T-cell (primary cell): ENCODE results near the gene ATOX1. TPM values are rescaled to one million over a fixed set of nuclear protein-coding genes. Genes with fewer than 3 reads are reported as not detected.
"Not testable (repeated sequence)": the region's sequence is repeated elsewhere in the genome, so short reads cannot be mapped to it uniquely, and the experiment has no call there.

ENCODE experiments used
- ATAC-seq, 4 experiments: fragments of 200-7000 bp in 3 of 4; fragments of 150-1000 bp in 1 of 4; cut with Tn5 transposase; replicated peaks in 1 of 4; 1 replicate in 3 of 4; 2 replicates in 1 of 4; pipeline ENCODE4 v1.10.0; 2021; ENCODE audit warnings: moderate library complexity in 3 of 4, mild to moderate bottlenecking in 2 of 4, moderate number of reproducible peaks in 1 of 4
- CTCF ChIA-PET, 2 donors: fragments of 300-600 bp; sonication (Branson Sonifier 250); formaldehyde crosslinking; loops; one replicate each; lab custom pipeline; 2022; ENCODE audit warnings: antibody characterized with exemption in 2 of 2; lab: Charles Lee
- POLR2A ChIA-PET, 2 donors: fragments of 300-600 bp; sonication (Branson Sonifier 250); formaldehyde crosslinking; loops; one replicate each; lab custom pipeline; 2022; ENCODE audit warnings: antibody characterized with exemption in 2 of 2; lab: Charles Lee
- DNase-seq, 35 experiments: peaks; one replicate each; pipeline versions ENCODE4 v3.0.0 to v3.0.0-alpha.2; 2013 to 2023
- H3K27ac ChIP-seq: one replicate; pipeline ENCODE4 v1.5.1; 2013; ENCODE audit warnings: low read length
- H3K27me3 ChIP-seq, 2 experiments: replicated peaks in 1 of 2; 1 replicate in 1 of 2; 2 replicates in 1 of 2; pipeline versions ENCODE4 v1.6.1 to v1.7.0; 2013; ENCODE audit warnings: low read length in 1 of 2, mixed read lengths in 1 of 2; ENCODE audit not compliant: control insufficient read depth in 2 of 2, insufficient read depth in 2 of 2; ENCODE audit errors: extremely low read depth in 1 of 2
- H3K36me3 ChIP-seq, 2 donors: 1 replicate in 1 of 2; 2 replicates in 1 of 2; pipeline versions ENCODE4 v1.6.1 to v1.7.0; 2013; ENCODE audit warnings: low read length in 1 of 2; ENCODE audit not compliant: control insufficient read depth in 2 of 2, insufficient read depth in 1 of 2; ENCODE audit errors: extremely low read depth in 1 of 2
- H3K4me1 ChIP-seq, 2 experiments: 1 replicate in 1 of 2; 2 replicates in 1 of 2; pipeline versions ENCODE4 v1.6.1 to v1.7.0; 2013; ENCODE audit warnings: low read length in 2 of 2, mixed read lengths in 1 of 2; ENCODE audit not compliant: insufficient read depth in 2 of 2, control insufficient read depth in 1 of 2; ENCODE audit errors: extremely low read depth in 1 of 2
- H3K4me3 ChIP-seq, 2 donors: 1 replicate in 1 of 2; 2 replicates in 1 of 2; pipeline versions ENCODE4 v1.5.1 to v1.7.0; 2013; ENCODE audit warnings: mild to moderate bottlenecking in 2 of 2, low read length in 1 of 2, moderate library complexity in 1 of 2; ENCODE audit not compliant: control insufficient read depth in 1 of 2; ENCODE audit errors: extremely low read depth in 1 of 2
- H3K9me3 ChIP-seq: 2 replicates; pipeline ENCODE4 v1.7.0; 2013
- H3K27ac Mint-ChIP-seq, 2 donors: one replicate each; pipeline ENCODE4 v1.8.0; 2020 to 2021; ENCODE audit warnings: mild to moderate bottlenecking in 2 of 2, mixed read lengths in 2 of 2
- H3K27me3 Mint-ChIP-seq, 2 donors: one replicate each; pipeline ENCODE4 v1.8.0; 2021 to 2022; ENCODE audit warnings: mixed read lengths in 2 of 2
- H3K36me3 Mint-ChIP-seq: one replicate; pipeline ENCODE4 v1.8.0; 2021; ENCODE audit warnings: mixed read lengths
- H3K4me1 Mint-ChIP-seq, 3 donors: one replicate each; pipeline ENCODE4 v1.8.0; 2020 to 2022; ENCODE audit warnings: mixed read lengths in 3 of 3, mild to moderate bottlenecking in 1 of 3
- H3K4me3 Mint-ChIP-seq, 3 donors: one replicate each; pipeline ENCODE4 v1.8.0; 2020 to 2022; ENCODE audit warnings: mild to moderate bottlenecking in 3 of 3, mixed read lengths in 3 of 3, moderate library complexity in 3 of 3
- H3K9me3 Mint-ChIP-seq, 3 donors: one replicate each; pipeline ENCODE4 v1.8.0; 2020 to 2022; ENCODE audit warnings: mixed read lengths in 3 of 3
- WGBS: methylation state at CpG from one replicate; pipeline ENCODE4 v1.1.5; 2013; ENCODE audit warnings: missing lambda C conversion rate; ENCODE audit not compliant: insufficient coverage; 5-methylcytosine and 5-hydroxymethylcytosine counted together
- total RNA-seq, 35 experiments: library from RNA in 6 of 35; stranded (reverse) in 6 of 35; fragments of 120-200 nt in 1 of 35; gene quantifications; one replicate each; pipeline versions ENCODE4 v1.2.1 to v1.2.4 and lab custom pipeline; 2013 to 2026

The ATOX1 gene
- total RNA-seq, 5 donors from 2014 or later (not counting 1 experiment from before 2014, with no cell fraction given): 21.4 to 33.8 (median 30.9) TPM

DNA sequence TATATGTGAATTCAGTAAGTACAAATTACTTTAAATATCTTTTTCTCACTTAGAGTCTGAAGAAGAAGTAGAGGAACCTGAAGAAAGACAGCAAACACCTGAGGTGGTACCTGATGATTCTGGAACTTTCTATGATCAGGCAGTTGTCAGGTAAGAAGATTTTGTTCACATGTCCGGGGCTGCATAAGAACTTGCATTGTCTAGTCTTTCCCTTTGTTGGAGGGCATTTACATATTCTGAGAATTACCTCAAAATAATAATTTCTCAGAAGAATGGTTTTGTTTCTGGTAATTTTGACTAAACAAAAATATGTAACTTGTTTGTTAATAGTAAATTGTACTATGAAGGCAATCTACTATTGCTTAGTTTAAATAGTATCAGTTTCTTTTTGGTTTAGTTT, 37.0 kb upstream of the ATOX1 start:
- ATAC-seq: no peak
- H3K27ac ChIP-seq: no peak overlapping the region

DNA sequence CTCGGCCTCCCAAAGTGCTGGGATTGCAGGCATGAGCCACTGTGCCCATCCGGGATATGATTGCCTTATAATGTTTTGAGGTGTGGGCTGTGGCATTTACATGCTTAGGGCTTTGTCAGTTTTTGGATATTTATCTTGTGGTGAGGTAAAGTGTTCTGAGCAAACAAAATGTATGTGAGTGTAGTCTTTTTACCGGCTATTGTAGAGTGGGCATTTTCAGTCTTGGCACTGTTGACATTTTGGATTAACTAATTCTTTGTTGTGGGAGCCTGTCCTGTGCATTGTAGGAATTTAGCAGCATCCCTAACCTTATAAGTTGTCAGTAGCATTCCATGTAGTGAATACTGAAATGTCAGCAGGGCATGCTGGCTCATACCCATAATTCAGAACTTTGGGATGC, 34.9 kb upstream of the ATOX1 start:
- DNase-seq: no peak
- H3K9me3 Mint-ChIP-seq: no peaks in the 10 kb centered on the region
- no peak for ATAC-seq
- 92% methylated on average over 3 of the region's 3 CpGs for WGBS
- Histone ChIP-seq H3K36me3 (peaks cover 12 to 92% of the 10 kb centered on the region in 2 donors), H3K27me3 (no peaks in the 10 kb centered on the region), H3K9me3 (no peaks in the 10 kb centered on the region), H3K27ac (no peak overlapping the region), H3K4me3 (no peak overlapping the region), H3K4me1 (no peaks in the 10 kb centered on the region)
- H3K4me1 Mint-ChIP-seq: peaks cover 36 to 39% (median 37%) of the 10 kb centered on the region in 3 donors
- CTCF ChIA-PET: no interaction called here
- no peaks in the 10 kb centered on the region for H3K27me3 Mint-ChIP-seq
- H3K36me3 Mint-ChIP-seq: peaks cover 67% of the 10 kb centered on the region
- no peak overlapping the region for H3K27ac Mint-ChIP-seq
- POLR2A ChIA-PET: no interaction called here
- no peak overlapping the region for H3K4me3 Mint-ChIP-seq

More for the DNA sequence above, 37.0 kb upstream of the ATOX1 start:
- DNase-seq: no peak
- H3K27ac Mint-ChIP-seq: no peak overlapping the region
- no CpG with 5 or more reads among the region's 1 CpG for WGBS
- Histone ChIP-seq H3K36me3 (peaks cover 11 to 92% of the 10 kb centered on the region in 2 donors), H3K4me3 (no peak overlapping the region), H3K27me3 (no peaks in the 10 kb centered on the region), H3K9me3 (no peaks in the 10 kb centered on the region), H3K4me1 (no peaks in the 10 kb centered on the region)
- H3K4me1 Mint-ChIP-seq: peaks cover 35 to 36% (median 36%) of the 10 kb centered on the region in 3 donors
- ChIA-PET POLR2A (no interaction called here), CTCF (no interaction called here)
- H3K36me3 Mint-ChIP-seq: peaks cover 65% of the 10 kb centered on the region
- H3K4me3 Mint-ChIP-seq: no peak overlapping the region
- H3K9me3 Mint-ChIP-seq: no peaks in the 10 kb centered on the region
- no peaks in the 10 kb centered on the region for H3K27me3 Mint-ChIP-seq

DNA sequence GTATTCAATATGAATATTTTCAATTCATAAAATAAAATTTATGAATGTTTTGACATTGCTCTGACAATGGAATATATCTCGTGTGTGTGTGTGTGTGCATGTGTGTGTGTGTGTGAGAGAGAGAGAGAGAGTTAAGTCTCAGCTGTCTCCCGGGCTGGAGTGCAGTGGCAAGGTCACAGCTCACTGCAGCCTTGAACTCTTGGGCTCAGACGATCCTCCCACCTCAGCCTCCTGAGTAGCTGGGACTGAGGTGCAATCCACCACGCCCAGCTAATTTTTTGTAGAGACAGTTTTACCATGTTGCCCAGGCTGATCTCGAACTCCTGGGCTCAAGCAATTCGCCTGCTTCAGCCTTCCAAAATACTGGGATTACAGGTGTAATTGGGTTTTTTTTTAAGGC, 29.4 kb upstream of the ATOX1 start:
- POLR2A ChIA-PET: no interaction called here
- CTCF ChIA-PET: interaction anchor here (0.6 to 1.2 kb wide), 2 partner anchors 11 to 35 kb away, joined by 3 read pairs; no protein-coding TSS in a partner anchor
- peaks cover 11 to 55% of the 10 kb centered on the region in 2 donors for H3K36me3 ChIP-seq

DNA sequence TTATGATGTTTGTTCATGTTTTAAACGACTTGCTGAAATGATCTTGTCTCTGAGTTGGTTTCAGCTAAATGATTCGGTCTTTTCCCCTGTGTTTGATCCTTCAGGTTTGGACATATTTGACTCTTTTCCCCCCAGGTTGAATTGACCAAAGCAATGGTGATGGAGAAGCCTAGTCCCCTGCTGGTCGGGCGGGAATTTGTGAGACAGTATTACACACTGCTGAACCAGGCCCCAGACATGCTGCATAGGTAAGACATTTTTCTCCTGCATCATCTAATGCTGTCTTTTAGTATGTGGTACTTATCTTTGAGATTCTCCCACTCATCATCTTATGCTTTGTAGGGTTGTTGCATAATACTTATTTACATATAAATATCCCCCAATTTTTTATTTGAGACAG, 28.0 kb upstream of the ATOX1 start:
- Mint-ChIP-seq H3K27me3 (no peaks in the 10 kb centered on the region), H3K4me1 (peaks cover 54 to 59% (median 58%) of the 10 kb centered on the region in 3 donors), H3K36me3 (peaks cover 36% of the 10 kb centered on the region), H3K9me3 (no peaks in the 10 kb centered on the region), H3K4me3 (no peak overlapping the region), H3K27ac (peak overlapping the region in 1 of 2 donors; percentile 67)
- DNase-seq (no peak), ATAC-seq (no peak)
- Histone ChIP-seq H3K27me3 (no peaks in the 10 kb centered on the region), H3K27ac (no peak overlapping the region), H3K9me3 (no peaks in the 10 kb centered on the region), H3K4me3 (no peak overlapping the region), H3K36me3 (peaks cover 6 to 43% of the 10 kb centered on the region in 2 donors), H3K4me1 (peaks cover 11 to 16% of the 10 kb centered on the region in 2 experiments)
- ChIA-PET POLR2A (interaction anchor here in 1 of 2 donors (1.3 kb wide), 1 partner anchor 13 kb away, joined by 8 read pairs; no protein-coding TSS in a partner anchor), CTCF (no interaction called here)
- WGBS: 73% methylated on average over 2 of the region's 4 CpGs

More for the DNA sequence above, 29.4 kb upstream of the ATOX1 start:
- no peak overlapping the region for H3K4me3 Mint-ChIP-seq
- no peaks in the 10 kb centered on the region for H3K9me3 Mint-ChIP-seq
- Histone ChIP-seq H3K4me3 (no peak overlapping the region), H3K4me1 (peaks cover 6 to 16% of the 10 kb centered on the region in 2 experiments), H3K9me3 (no peaks in the 10 kb centered on the region), H3K27ac (no peak overlapping the region), H3K27me3 (no peaks in the 10 kb centered on the region)
- ATAC-seq: no peak
- no peak overlapping the region for H3K27ac Mint-ChIP-seq
- WGBS: 83% methylated on average over 1 of the region's 6 CpGs
- no peak for DNase-seq
- peaks cover 44% of the 10 kb centered on the region for H3K36me3 Mint-ChIP-seq
- H3K4me1 Mint-ChIP-seq: peaks cover 45 to 54% (median 51%) of the 10 kb centered on the region in 3 donors
- H3K27me3 Mint-ChIP-seq: no peaks in the 10 kb centered on the region

DNA sequence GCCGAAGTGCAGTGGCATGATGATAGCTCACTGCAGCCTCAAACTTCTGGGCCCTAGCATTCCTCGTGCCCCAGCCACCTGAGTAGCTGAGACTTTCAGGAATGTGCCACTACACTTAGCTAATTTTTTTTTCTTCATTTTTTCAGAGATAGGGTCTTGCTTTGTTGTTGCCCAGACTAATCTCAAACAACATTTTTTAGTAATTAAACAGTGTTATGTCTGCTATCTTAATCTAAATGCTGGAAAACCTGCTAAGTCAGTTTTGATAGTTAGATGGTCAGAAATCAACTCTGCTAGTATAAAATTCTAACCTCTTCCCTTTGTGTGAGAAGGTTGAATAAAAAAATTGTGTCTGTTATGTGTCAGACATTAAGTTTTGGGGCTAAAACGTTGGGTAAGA, 25.7 kb upstream of the ATOX1 start:
- H3K4me3 Mint-ChIP-seq: peak overlapping the region in 1 of 3 donors; percentile 41

DNA sequence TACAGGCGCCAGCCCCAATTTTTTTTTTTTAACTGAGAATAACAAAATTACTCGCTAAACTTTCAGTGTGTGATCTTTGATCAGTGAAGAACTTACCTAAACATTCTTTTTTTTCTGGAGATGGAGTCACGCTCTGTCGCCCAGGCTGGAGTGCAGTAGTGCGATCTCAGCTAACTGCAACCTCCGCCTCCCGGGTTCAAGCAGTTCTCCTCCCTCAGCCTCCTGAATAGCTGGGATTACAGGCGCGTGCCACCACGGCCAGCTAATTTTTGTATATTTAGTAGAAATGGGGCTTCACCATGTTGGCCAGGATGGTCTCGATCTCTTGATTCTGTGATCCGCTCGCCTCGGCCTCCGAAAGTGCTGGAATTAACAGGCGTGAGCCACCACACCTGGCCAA, 25.2 kb upstream of the ATOX1 start:
- peak overlapping the region in 1 of 3 donors; percentile 41 for H3K4me3 Mint-ChIP-seq
- peaks cover 73 to 79% (median 74%) of the 10 kb centered on the region in 3 donors for H3K4me1 Mint-ChIP-seq

More for the DNA sequence above, 25.7 kb upstream of the ATOX1 start:
- no peaks in the 10 kb centered on the region for H3K9me3 ChIP-seq
- Mint-ChIP-seq H3K36me3 (peaks cover 16% of the 10 kb centered on the region), H3K9me3 (no peaks in the 10 kb centered on the region), H3K27ac (no peak overlapping the region), H3K4me1 (peaks cover 68 to 74% (median 69%) of the 10 kb centered on the region in 3 donors), H3K27me3 (no peaks in the 10 kb centered on the region)
- WGBS: 60% methylated on average over 1 of the region's 3 CpGs
- CTCF ChIA-PET: interaction anchor here in 1 of 2 donors (1.6 kb wide), 1 partner anchor 13 kb away, joined by 5 read pairs; the partner anchor contains the start of gene G3BP1
- H3K27me3 ChIP-seq: no peaks in the 10 kb centered on the region
- ATAC-seq: no peak
- POLR2A ChIA-PET: interaction anchor here in 1 of 2 donors (0.8 kb wide), 1 partner anchor 13 kb away, joined by 3 read pairs; the partner anchor contains the start of gene G3BP1
- peaks cover 15 to 21% of the 10 kb centered on the region in 2 experiments for H3K4me1 ChIP-seq
- no peak for DNase-seq
- H3K36me3 ChIP-seq: peaks cover 0 to 24% of the 10 kb centered on the region in 2 donors
- H3K4me3 ChIP-seq: no peak overlapping the region
- no peak overlapping the region for H3K27ac ChIP-seq

More for the DNA sequence above, 25.2 kb upstream of the ATOX1 start:
- WGBS: 95% methylated on average over 3 of the region's 16 CpGs
- H3K27ac Mint-ChIP-seq, H3K27ac ChIP-seq, H3K27me3 ChIP-seq, H3K9me3 Mint-ChIP-seq, DNase-seq, H3K27me3 Mint-ChIP-seq, H3K9me3 ChIP-seq, H3K4me3 ChIP-seq, ATAC-seq, POLR2A ChIA-PET: not testable (repeated sequence)
- CTCF ChIA-PET: interaction anchor here in 1 of 2 donors (1.6 kb wide), 1 partner anchor 12 kb away, joined by 5 read pairs; the partner anchor contains the start of gene G3BP1
- peaks cover 13% of the 10 kb centered on the region for H3K36me3 Mint-ChIP-seq
- H3K36me3 ChIP-seq: peaks cover 0 to 19% of the 10 kb centered on the region in 2 donors
- H3K4me1 ChIP-seq: peaks cover 15 to 25% of the 10 kb centered on the region in 2 experiments
